ENCODE data around the gene MAGEB17. TPM values are rescaled to one million over a fixed set of nuclear protein-coding genes. Genes with fewer than 3 reads are reported as not detected.

MAGEB17 gene
- total RNA-seq, 1 experiment from 2014 or later, result not detected

GRCh38 chrX:16130707-16131106 lies 36.6 kb upstream of the MAGEB17 start:
- ATAC-seq, result no peak
- POLR2A ChIA-PET, result no interaction called here
- H3K79me2 ChIP-seq (ENCODE audit: insufficient read depth, low read length), result no peaks in the 10 kb centered on the region

GRCh38 chrX:16134936-16135335 lies 32.3 kb upstream of the MAGEB17 start:
- RAD21 ChIA-PET (ENCODE audit: low non-redundant PET in 1 of 2, low total read pairs in 2 of 2, uncharacterized antibody in 2 of 2, unreplicated experiment in 2 of 2), result no interaction called here
- intact Hi-C loops (cut with micrococcal nuclease), result no loop called here
- Histone ChIP-seq H3K4me3 (replicated peaks in 1 of 2; ENCODE audit: low read depth in 1 of 2, low read length in 2 of 2) (no peak overlapping the region), H3K9me3 (ENCODE audit: control insufficient read depth in 1 of 2, insufficient read depth in 1 of 2, low read depth in 1 of 2, low read length in 2 of 2) (no peaks in the 10 kb centered on the region), H4K20me1 (ENCODE audit: insufficient read depth) (no peaks in the 10 kb centered on the region), H2AFZ (ENCODE audit: low read depth, low read length, poor library complexity, severe bottlenecking) (no peak overlapping the region), H3K4me1 (ENCODE audit: control insufficient read depth in 1 of 2, insufficient read depth in 2 of 2, low read length in 2 of 2) (no peaks in the 10 kb centered on the region), H3K36me3 (ENCODE audit: control insufficient read depth in 1 of 2, insufficient read depth in 2 of 2, low read length in 2 of 2) (no peaks in the 10 kb centered on the region), H3K27ac (ENCODE audit: low read depth, low read length) (no peak overlapping the region), H3K27me3 (ENCODE audit: insufficient read depth, low read length) (no peaks in the 10 kb centered on the region), H3K4me2 (ENCODE audit: low read length) (no peak overlapping the region), H3K79me2 (ENCODE audit: insufficient read depth, low read length) (no peaks in the 10 kb centered on the region), H3K9ac (ENCODE audit: low read length) (no peak overlapping the region), H3K9me2 (ENCODE audit: insufficient read depth) (no peaks in the 10 kb centered on the region)
- no TSS peak for BruUV-seq (replicated peaks)
- no peak for DNase-seq (ENCODE audit: low read depth, low spot score)
- CTCF ChIA-PET, result interaction anchor here (0.6 to 1.0 kb wide), 2 partner anchors 11 to 15 kb away, joined by 3 read pairs; partner anchors contain the start of gene GRPR
- POLR2A ChIA-PET, result no interaction called here
- ATAC-seq, result no peak
- TF ChIP-seq SIN3A (IDR thresholded peaks at IDR 0.05; ENCODE audit: low read depth) (no peak), ELF1 (IDR thresholded peaks at IDR 0.05; ENCODE audit: borderline replicate concordance, low read depth) (no peak), POLR2AphosphoS5 (IDR thresholded peaks at IDR 0.05; ENCODE audit: low read depth, low read length) (no peak), SRF (IDR thresholded peaks at IDR 0.05; ENCODE audit: low read depth) (no peak), YY1 (IDR thresholded peaks at IDR 0.05; ENCODE audit: extremely low read depth, insufficient replicate concordance, low read depth, low read length) (no peak), EZH2phosphoT487 (IDR thresholded peaks at IDR 0.05; ENCODE audit: borderline replicate concordance) (no peak), ZNF274 (IDR thresholded peaks at IDR 0.05; ENCODE audit: low read depth, low read length) (no peak), POLR2A (IDR thresholded peaks at IDR 0.05; ENCODE audit: borderline replicate concordance, extremely low read depth, insufficient read depth, insufficient read length) (no peak), FOSL1 (IDR thresholded peaks at IDR 0.05; ENCODE audit: low read depth) (no peak), JUND (IDR thresholded peaks at IDR 0.05) (no peak), ZFX (IDR thresholded peaks at IDR 0.05) (no peak), EZH2 (IDR thresholded peaks at IDR 0.05) (no peak), CBX3 (IDR thresholded peaks at IDR 0.05; ENCODE audit: low read depth) (no peak)
- TF ChIP-seq, protein P1, sequence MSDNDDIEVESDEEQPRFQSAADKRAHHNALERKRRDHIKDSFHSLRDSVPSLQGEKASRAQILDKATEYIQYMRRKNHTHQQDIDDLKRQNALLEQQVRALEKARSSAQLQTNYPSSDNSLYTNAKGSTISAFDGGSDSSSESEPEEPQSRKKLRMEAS (IDR thresholded peaks at IDR 0.05), result no peak
- TF ChIP-seq, protein P2, sequence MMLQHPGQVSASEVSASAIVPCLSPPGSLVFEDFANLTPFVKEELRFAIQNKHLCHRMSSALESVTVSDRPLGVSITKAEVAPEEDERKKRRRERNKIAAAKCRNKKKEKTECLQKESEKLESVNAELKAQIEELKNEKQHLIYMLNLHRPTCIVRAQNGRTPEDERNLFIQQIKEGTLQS (IDR thresholded peaks at IDR 0.05), result no peak

More at GRCh38 chrX:16130707-16131106, 36.6 kb upstream of the MAGEB17 start:
- Histone ChIP-seq H3K4me1 (ENCODE audit: control insufficient read depth in 1 of 2, insufficient read depth in 2 of 2, low read length in 2 of 2) (no peaks in the 10 kb centered on the region), H2AFZ (ENCODE audit: low read depth, low read length, poor library complexity, severe bottlenecking) (no peak overlapping the region), H4K20me1 (ENCODE audit: insufficient read depth) (no peaks in the 10 kb centered on the region), H3K9ac (ENCODE audit: low read length) (no peak overlapping the region), H3K9me3 (ENCODE audit: control insufficient read depth in 1 of 2, insufficient read depth in 1 of 2, low read depth in 1 of 2, low read length in 2 of 2) (no peaks in the 10 kb centered on the region), H3K27me3 (ENCODE audit: insufficient read depth, low read length) (no peaks in the 10 kb centered on the region), H3K36me3 (ENCODE audit: control insufficient read depth in 1 of 2, insufficient read depth in 2 of 2, low read length in 2 of 2) (no peaks in the 10 kb centered on the region), H3K4me2 (ENCODE audit: low read length) (no peak overlapping the region), H3K4me3 (replicated peaks in 1 of 2; ENCODE audit: low read depth in 1 of 2, low read length in 2 of 2) (no peak overlapping the region), H3K27ac (ENCODE audit: low read depth, low read length) (no peak overlapping the region), H3K9me2 (ENCODE audit: insufficient read depth) (no peaks in the 10 kb centered on the region)
- no TSS peak for BruUV-seq (replicated peaks)
- ChIA-PET RAD21 (ENCODE audit: low non-redundant PET in 1 of 2, low total read pairs in 2 of 2, uncharacterized antibody in 2 of 2, unreplicated experiment in 2 of 2) (no interaction called here), CTCF (no interaction called here)
- intact Hi-C loops (cut with micrococcal nuclease), result no loop called here
- TF ChIP-seq TCF7L2 (IDR thresholded peaks at IDR 0.05; ENCODE audit: borderline replicate concordance, extremely low read depth, insufficient read depth, insufficient read length), result no peak
- no peak for TF ChIP-seq JUND (IDR thresholded peaks at IDR 0.05)
- TF ChIP-seq, protein P3, sequence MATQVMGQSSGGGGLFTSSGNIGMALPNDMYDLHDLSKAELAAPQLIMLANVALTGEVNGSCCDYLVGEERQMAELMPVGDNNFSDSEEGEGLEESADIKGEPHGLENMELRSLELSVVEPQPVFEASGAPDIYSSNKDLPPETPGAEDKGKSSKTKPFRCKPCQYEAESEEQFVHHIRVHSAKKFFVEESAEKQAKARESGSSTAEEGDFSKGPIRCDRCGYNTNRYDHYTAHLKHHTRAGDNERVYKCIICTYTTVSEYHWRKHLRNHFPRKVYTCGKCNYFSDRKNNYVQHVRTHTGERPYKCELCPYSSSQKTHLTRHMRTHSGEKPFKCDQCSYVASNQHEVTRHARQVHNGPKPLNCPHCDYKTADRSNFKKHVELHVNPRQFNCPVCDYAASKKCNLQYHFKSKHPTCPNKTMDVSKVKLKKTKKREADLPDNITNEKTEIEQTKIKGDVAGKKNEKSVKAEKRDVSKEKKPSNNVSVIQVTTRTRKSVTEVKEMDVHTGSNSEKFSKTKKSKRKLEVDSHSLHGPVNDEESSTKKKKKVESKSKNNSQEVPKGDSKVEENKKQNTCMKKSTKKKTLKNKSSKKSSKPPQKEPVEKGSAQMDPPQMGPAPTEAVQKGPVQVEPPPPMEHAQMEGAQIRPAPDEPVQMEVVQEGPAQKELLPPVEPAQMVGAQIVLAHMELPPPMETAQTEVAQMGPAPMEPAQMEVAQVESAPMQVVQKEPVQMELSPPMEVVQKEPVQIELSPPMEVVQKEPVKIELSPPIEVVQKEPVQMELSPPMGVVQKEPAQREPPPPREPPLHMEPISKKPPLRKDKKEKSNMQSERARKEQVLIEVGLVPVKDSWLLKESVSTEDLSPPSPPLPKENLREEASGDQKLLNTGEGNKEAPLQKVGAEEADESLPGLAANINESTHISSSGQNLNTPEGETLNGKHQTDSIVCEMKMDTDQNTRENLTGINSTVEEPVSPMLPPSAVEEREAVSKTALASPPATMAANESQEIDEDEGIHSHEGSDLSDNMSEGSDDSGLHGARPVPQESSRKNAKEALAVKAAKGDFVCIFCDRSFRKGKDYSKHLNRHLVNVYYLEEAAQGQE (IDR thresholded peaks at IDR 0.05; ENCODE audit: low read depth), result no peak
- no peak for TF ChIP-seq YY1 (IDR thresholded peaks at IDR 0.05; ENCODE audit: extremely low read depth, insufficient replicate concordance, low read depth, low read length)
- no peak for DNase-seq (ENCODE audit: low read depth, low spot score)

Measured in HCT116 (cell line).